ENCODE results near the gene PMIS2. TPM values are rescaled to one million over a fixed set of nuclear protein-coding genes. Genes with fewer than 3 reads are reported as not detected.

PMIS2 gene
- total RNA-seq, 4 donors from 2014 or later: not detected

GRCh38 chr19:35559281-35559659 lies 26.7 kb upstream of the PMIS2 start:
- Histone ChIP-seq H3K27ac (no peak overlapping the region), H3K4me3 (no peak overlapping the region), H3K36me3 (no peaks in the 10 kb centered on the region), H3K27me3 (peaks cover 62% of the 10 kb centered on the region), H3K4me1 (peaks cover 13% of the 10 kb centered on the region), H3K9me3 (no peaks in the 10 kb centered on the region)
- 76% methylated on average over 10 of the region's 11 CpGs for WGBS
- TF ChIP-seq POLR2A (IDR thresholded peaks at IDR 0.05) (no peak), CTCF (IDR thresholded peaks at IDR 0.05) (no peak), EP300 (IDR thresholded peaks at IDR 0.05) (no peak), POLR2AphosphoS5 (IDR thresholded peaks at IDR 0.05) (no peak)
- no peak for DNase-seq (ENCODE audit: low spot score in 2 of 2)

GRCh38 chr19:35559781-35560180 lies 26.2 kb upstream of the PMIS2 start:
- H3K4me3 ChIP-seq: no peak overlapping the region
- no peak for DNase-seq (ENCODE audit: low spot score in 2 of 2)
- H3K4me1 ChIP-seq: peaks cover 13% of the 10 kb centered on the region
- peaks cover 66% of the 10 kb centered on the region for H3K27me3 ChIP-seq
- H3K36me3 ChIP-seq: no peaks in the 10 kb centered on the region
- no peak overlapping the region for H3K27ac ChIP-seq
- TF ChIP-seq POLR2A (IDR thresholded peaks at IDR 0.05) (no peak), CTCF (IDR thresholded peaks at IDR 0.05) (no peak), POLR2AphosphoS5 (IDR thresholded peaks at IDR 0.05) (no peak), EP300 (IDR thresholded peaks at IDR 0.05) (no peak)
- H3K9me3 ChIP-seq: no peaks in the 10 kb centered on the region
- WGBS: 94% methylated on average over 22 of the region's 23 CpGs

- no peak for TF ChIP-seq POLR2AphosphoS5 (IDR thresholded peaks at IDR 0.05)
- TF ChIP-seq EP300 (IDR thresholded peaks at IDR 0.05): no peak
- no peak for TF ChIP-seq CTCF (IDR thresholded peaks at IDR 0.05)
- TF ChIP-seq POLR2A (IDR thresholded peaks at IDR 0.05): no peak
- Histone ChIP-seq H3K9me3 (no peaks in the 10 kb centered on the region), H3K4me3 (no peak overlapping the region), H3K4me1 (peaks cover 13% of the 10 kb centered on the region), H3K36me3 (no peaks in the 10 kb centered on the region), H3K27me3 (peaks cover 71% of the 10 kb centered on the region), H3K27ac (no peak overlapping the region)
- 92% methylated on average over 4 of the region's 18 CpGs for WGBS
- no peak for DNase-seq (ENCODE audit: low spot score in 2 of 2)
Measured at GRCh38 chr19:35560271-35560670, 25.7 kb upstream of the PMIS2 start.

- Histone ChIP-seq H3K4me3 (no peak overlapping the region), H3K9me3 (no peaks in the 10 kb centered on the region), H3K27me3 (peaks cover 74% of the 10 kb centered on the region), H3K4me1 (peaks cover 13% of the 10 kb centered on the region), H3K36me3 (no peaks in the 10 kb centered on the region), H3K27ac (no peak overlapping the region)
- TF ChIP-seq EP300 (IDR thresholded peaks at IDR 0.05): no peak
- no peak for TF ChIP-seq CTCF (IDR thresholded peaks at IDR 0.05)
- no peak for TF ChIP-seq POLR2A (IDR thresholded peaks at IDR 0.05)
- no peak for TF ChIP-seq POLR2AphosphoS5 (IDR thresholded peaks at IDR 0.05)
- WGBS: 56% methylated on average over 6 of the region's 6 CpGs
- no peak for DNase-seq (ENCODE audit: low spot score in 2 of 2)
Measured at GRCh38 chr19:35560677-35561076, 25.3 kb upstream of the PMIS2 start.

GRCh38 chr19:35561436-35561835 lies 24.5 kb upstream of the PMIS2 start:
- peak in 1 of 2 donors; percentile 53 for DNase-seq (ENCODE audit: low spot score in 2 of 2)
- 84% methylated on average over 6 of the region's 6 CpGs for WGBS
- peaks cover 13% of the 10 kb centered on the region for H3K4me1 ChIP-seq
- no peaks in the 10 kb centered on the region for H3K9me3 ChIP-seq
- no peak overlapping the region for H3K4me3 ChIP-seq
- no peaks in the 10 kb centered on the region for H3K36me3 ChIP-seq
- H3K27ac ChIP-seq: no peak overlapping the region
- TF ChIP-seq CTCF (IDR thresholded peaks at IDR 0.05) (no peak), POLR2AphosphoS5 (IDR thresholded peaks at IDR 0.05) (no peak), EP300 (IDR thresholded peaks at IDR 0.05) (no peak), POLR2A (IDR thresholded peaks at IDR 0.05) (no peak)
- H3K27me3 ChIP-seq: peaks cover 74% of the 10 kb centered on the region

All from suprapubic skin (tissue), 4 donors.